Adrenal gland (tissue), 12 donors: ENCODE data around the gene FOXJ1. TPM values are rescaled to one million over a fixed set of nuclear protein-coding genes. Genes with fewer than 3 reads are reported as not detected.

Source experiments
- DNase-seq, 7 donors: peaks; one replicate each; pipeline ENCODE4 v3.0.0-alpha.2; 2019 to 2020
- H3K27ac ChIP-seq, 5 donors: fragments of 200-600 bp; sonication (generic) in 4 of 5; 1 replicate in 3 of 5; 2 replicates in 2 of 5; pipeline versions ENCODE4 v1.5.1 to v1.8.0; 2016 to 2020; ENCODE audit warnings: mild to moderate bottlenecking in 1 of 5
- H3K27me3 ChIP-seq: fragments of 200-600 bp; 2 replicates; pipeline ENCODE4 v1.8.0; 2021
- H3K36me3 ChIP-seq, 2 donors: fragments of 200-600 bp; replicated peaks in 1 of 2; 1 replicate in 1 of 2; 2 replicates in 1 of 2; pipeline versions ENCODE4 v1.5.1 to v1.8.0; 2018 to 2022
- H3K4me1 ChIP-seq, 2 donors: fragments of 200-600 bp; replicated peaks in 1 of 2; 1 replicate in 1 of 2; 2 replicates in 1 of 2; pipeline versions ENCODE4 v1.5.1 to v1.8.0; 2018 to 2021
- H3K4me3 ChIP-seq, 4 donors: fragments of 200-600 bp; sonication (generic) in 3 of 4; one replicate each; pipeline ENCODE4 v1.5.1; 2016 to 2018
- H3K9me3 ChIP-seq, 3 donors: fragments of 200-600 bp; sonication (generic) in 1 of 3; replicated peaks in 1 of 3; 1 replicate in 2 of 3; 2 replicates in 1 of 3; pipeline versions ENCODE4 v1.5.1 to v1.8.0; 2016 to 2021
- CTCF ChIP-seq, 6 experiments: fragments of 450-650 bp in 4 of 6; fragments of 200-600 bp in 2 of 6; sonication (generic) in 1 of 6; IDR thresholded peaks; 1 replicate in 5 of 6; 2 replicates in 1 of 6; pipeline versions ENCODE4 v1.5.1 to v1.8.0; 2016 to 2021; ENCODE audit warnings: antibody characterized with exemption in 6 of 6, mild to moderate bottlenecking in 2 of 6, moderate library complexity in 1 of 6
- POLR2A ChIP-seq, 2 donors: fragments of 450-650 bp; IDR thresholded peaks; one replicate each; pipeline ENCODE4 v1.6.1; 2017; ENCODE audit warnings: antibody characterized with exemption in 2 of 2, mild to moderate bottlenecking in 2 of 2, moderate library complexity in 1 of 2
- WGBS, 4 donors: extraction: QIAGEN DNeasy Blood & Tissue Kit in 2 of 4; methylation state at CpG; one replicate each; pipeline versions ENCODE4 v1.1.5 to v1.1.7; 2013 to 2017; 5-methylcytosine and 5-hydroxymethylcytosine counted together
- intact Hi-C, 2 donors: fragments of 100-400 bp; cut with DNase I; formaldehyde crosslinking; loops; one replicate each; pipeline versions ENCODE4 v1.14.1 to v1.15.0; 2022 to 2023
- polyA plus RNA-seq, 3 donors: library from polyadenylated mRNA; stranded (reverse); fragments of 200-250 nt in 2 of 3; fragments of 350-450 nt in 1 of 3; fragmentation: Illumina TruSeq in 1 of 3; extraction: RNeasy Lipid Tissue Mini Kit (QIAGEN cat#74804) in 1 of 3; gene quantifications; one replicate each; pipeline ENCODE4 v1.2.3, GENCODE V29; 2013 to 2014
- total RNA-seq, 9 donors: library from RNA; depleted of rRNA in 4 of 9; stranded (reverse); fragments of >200 nt in 4 of 9; fragments of 120-200 nt in 1 of 9; fragmentation: NEBNext Ultra II Directional in 1 of 9; extraction: Animal tissue kit (Norgen Biotek cat#: 25700) in 1 of 9; gene quantifications; one replicate each; pipeline versions ENCODE4 v1.1.0 to v1.2.4, GENCODE V29; 2013 to 2023
- donor health status: healthy with polysubstance abuse.
- donor health status: Bipolar disorder and iron deficiency.
- donor health status: DM: yes; HTN: yes; CAD: no.
- donor health status: DM: no; HTN: no; CAD: no.
- donor health status: DM: no; HTN: no; CAD: no.
- donor health status: DM: yes; HTN: yes; CAD: no.

The FOXJ1 gene
- total and polyA plus RNA-seq, 12 donors = 0.06 to 0.18 (median 0.07) TPM; not detected in 9

GRCh38 chr17:76145231-76146052 lies 4.4 kb upstream of the FOXJ1 start:
- 65 to 75% (median 72%) methylated on average over 22 to 25 of the region's 25 CpGs for WGBS, 4 donors
- Histone ChIP-seq H3K27ac (no peak overlapping the region), H3K27me3 (peaks cover 1% of the 10 kb centered on the region), H3K4me1 (peaks cover 10 to 28% of the 10 kb centered on the region in 2 donors), H3K9me3 (no peaks in the 10 kb centered on the region), H3K4me3 (no peak overlapping the region), H3K36me3 (no peaks in the 10 kb centered on the region)
- no peak for DNase-seq
- intact Hi-C loops = no loop called here
- TF ChIP-seq CTCF (IDR thresholded peaks at IDR 0.05) (no peak), POLR2A (IDR thresholded peaks at IDR 0.05) (no peak)

GRCh38 chr17:76142585-76143041 lies 1.6 kb upstream of the FOXJ1 start:
- peaks cover 10 to 33% of the 10 kb centered on the region in 2 donors for H3K4me1 ChIP-seq
- no peaks in the 10 kb centered on the region for H3K36me3 ChIP-seq
- no peak for DNase-seq
- intact Hi-C loops = no loop called here
- no peak for TF ChIP-seq POLR2A (IDR thresholded peaks at IDR 0.05)
- TF ChIP-seq CTCF (IDR thresholded peaks at IDR 0.05) = no peak
- WGBS, 4 donors = 93 to 95% (median 94%) methylated on average over 5 to 6 of the region's 6 CpGs
- H3K4me3 ChIP-seq = no peak overlapping the region
- no peaks in the 10 kb centered on the region for H3K9me3 ChIP-seq
- no peak overlapping the region for H3K27ac ChIP-seq
- H3K27me3 ChIP-seq = peaks cover 30% of the 10 kb centered on the region

- 64 to 80% (median 73%) methylated on average over 7 to 10 of the region's 10 CpGs for WGBS, 4 donors
- H3K4me3 ChIP-seq = no peak overlapping the region
- H3K4me1 ChIP-seq = peaks cover 10 to 33% of the 10 kb centered on the region in 2 donors
- H3K9me3 ChIP-seq = no peaks in the 10 kb centered on the region
- H3K36me3 ChIP-seq = no peaks in the 10 kb centered on the region
- H3K27me3 ChIP-seq = peaks cover 35% of the 10 kb centered on the region
- H3K27ac ChIP-seq = no peak overlapping the region
- DNase-seq = no peak
- no peak for TF ChIP-seq CTCF (IDR thresholded peaks at IDR 0.05)
- TF ChIP-seq POLR2A (IDR thresholded peaks at IDR 0.05) = no peak
- intact Hi-C loops = no loop called here
These were observed 1.1 kb upstream of the FOXJ1 start for GRCh38 chr17:76142039-76142584.

GRCh38 chr17:76140661-76141211 lies 309 bp downstream of the FOXJ1 start:
- whole genome bisulfite sequencing, 4 donors = 4 to 7% (median 5%) methylated on average over 14 to 24 of the region's 24 CpGs
- no peaks in the 10 kb centered on the region for H3K9me3 ChIP-seq
- H3K36me3 ChIP-seq = no peaks in the 10 kb centered on the region
- H3K4me1 ChIP-seq = peaks cover 3 to 28% of the 10 kb centered on the region in 2 donors
- no peak overlapping the region for H3K27ac ChIP-seq
- intact Hi-C loops = no loop called here
- peaks cover 40% of the 10 kb centered on the region for H3K27me3 ChIP-seq
- no peak for DNase-seq
- no peak for TF ChIP-seq CTCF (IDR thresholded peaks at IDR 0.05)
- no peak for TF ChIP-seq POLR2A (IDR thresholded peaks at IDR 0.05)
- H3K4me3 ChIP-seq = peak overlapping the region in 1 of 4 donors; percentile 50
